HS-27A (cell line): Measurements from ENCODE around the gene PLD6.

Source experiments
- DNase-seq: peaks from one replicate; pipeline ENCODE4 v3.0.0-alpha.2; 2012; ENCODE audit warnings: low read depth, missing footprints

Gene PLD6

GRCh38 chr17:17227608-17228520 is 21.7 kb upstream of the PLD6 start:
- no peak for DNase-seq

DNA sequence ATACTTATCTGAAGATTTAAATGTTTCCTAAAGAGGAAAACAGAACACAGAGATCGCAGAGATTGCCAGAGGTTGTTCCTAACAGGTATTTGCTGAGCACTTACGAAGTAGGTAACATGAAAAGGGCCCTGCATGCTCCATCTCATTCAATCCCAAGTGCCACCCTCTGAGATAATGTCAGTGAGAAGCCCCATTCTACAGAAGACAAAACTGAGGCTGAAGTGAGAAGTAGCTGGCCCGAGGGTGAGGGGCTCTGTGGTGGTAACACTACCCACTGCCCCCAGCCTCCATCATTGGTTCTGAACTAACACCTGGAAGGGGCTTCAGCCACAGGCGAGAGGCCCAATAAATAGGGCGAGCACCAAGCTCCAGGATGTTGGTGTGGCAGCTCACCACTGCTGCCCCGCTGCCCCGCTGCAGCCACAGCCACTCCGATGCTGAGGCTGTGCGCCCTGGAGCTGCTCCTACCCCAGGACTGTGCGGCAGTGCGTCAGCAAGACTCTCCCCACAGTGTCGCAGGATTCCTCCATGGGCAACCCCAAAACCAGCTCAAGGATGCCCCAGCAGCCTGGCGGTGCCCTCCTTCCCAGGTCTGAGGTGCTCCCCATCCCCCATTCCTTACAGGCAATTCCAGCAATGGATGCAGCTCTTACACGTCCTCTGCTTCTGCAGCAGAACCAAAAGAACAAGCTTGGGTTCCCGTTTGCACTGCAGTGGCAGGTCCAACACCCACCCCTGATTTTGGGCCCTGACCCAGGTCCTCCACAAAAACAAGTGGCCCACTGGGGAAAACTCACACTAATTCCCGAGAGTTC is 20.5 kb upstream of the PLD6 start:
- no peak for DNase-seq

DNA sequence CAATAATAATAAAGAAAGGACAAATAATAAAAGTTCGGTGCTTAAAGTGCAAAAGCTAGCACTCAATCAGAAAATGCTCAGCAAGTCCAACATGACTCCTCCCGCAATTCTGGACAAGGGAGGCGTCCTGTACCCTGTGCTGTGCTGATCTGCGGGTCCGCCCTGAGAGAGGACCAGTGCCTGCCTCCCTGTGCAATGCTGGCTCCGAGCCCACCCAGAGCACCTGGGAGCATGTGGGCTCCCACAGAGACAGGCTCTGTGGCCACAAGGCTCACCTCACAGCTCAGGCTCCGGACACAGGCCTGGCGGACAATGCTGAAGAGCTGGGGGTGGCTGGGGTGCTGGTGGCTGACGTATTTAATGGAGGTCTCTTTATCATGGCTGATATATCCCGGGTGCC is 19.8 kb upstream of the PLD6 start:
- DNase-seq = no peak

GRCh38 chr17:17224137-17224536 is 18.0 kb upstream of the PLD6 start:
- DNase-seq = no peak

DNA sequence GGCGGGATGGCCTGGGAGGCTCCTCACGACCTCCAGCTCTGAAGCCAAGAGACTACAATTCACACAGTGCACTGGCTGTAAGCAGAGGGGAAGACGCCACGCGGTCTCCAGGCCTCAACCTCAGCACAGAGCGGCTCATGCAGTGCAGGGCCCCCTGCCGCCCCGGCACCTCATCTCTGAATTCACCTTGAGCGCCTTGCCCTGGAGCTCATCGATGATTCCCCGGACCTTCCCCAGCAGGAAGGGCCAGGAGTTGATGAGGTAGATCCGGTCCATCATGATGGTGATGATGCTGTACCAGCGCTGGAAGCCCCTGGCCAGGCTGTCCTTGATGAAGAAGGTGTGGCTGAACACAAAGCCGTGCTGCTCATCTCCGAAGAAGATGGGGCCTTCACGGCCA is 17.6 kb upstream of the PLD6 start:
- no peak for DNase-seq

DNA sequence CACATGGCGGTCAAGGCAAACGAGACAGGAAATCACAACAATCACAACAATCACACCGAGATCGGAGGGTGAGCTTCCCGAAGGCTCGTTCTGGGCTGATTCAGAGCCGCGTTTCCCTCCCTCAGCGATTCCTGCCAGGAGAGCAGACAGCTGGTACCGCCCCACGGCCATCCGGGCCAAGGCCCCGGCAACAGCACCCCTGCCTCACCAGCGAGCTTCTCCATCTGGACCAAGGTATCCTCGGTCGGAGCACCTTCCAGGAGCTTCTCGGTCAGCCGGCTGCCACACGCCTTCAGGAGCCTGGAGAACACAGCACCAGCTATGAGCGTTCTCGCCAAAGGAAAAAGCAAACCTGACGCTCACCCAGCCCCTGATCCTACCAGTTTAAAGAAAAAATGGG is 15.2 kb upstream of the PLD6 start:
- DNase-seq = no peak

GRCh38 chr17:17220529-17220928 is 14.4 kb upstream of the PLD6 start:
- DNase-seq = no peak

DNA sequence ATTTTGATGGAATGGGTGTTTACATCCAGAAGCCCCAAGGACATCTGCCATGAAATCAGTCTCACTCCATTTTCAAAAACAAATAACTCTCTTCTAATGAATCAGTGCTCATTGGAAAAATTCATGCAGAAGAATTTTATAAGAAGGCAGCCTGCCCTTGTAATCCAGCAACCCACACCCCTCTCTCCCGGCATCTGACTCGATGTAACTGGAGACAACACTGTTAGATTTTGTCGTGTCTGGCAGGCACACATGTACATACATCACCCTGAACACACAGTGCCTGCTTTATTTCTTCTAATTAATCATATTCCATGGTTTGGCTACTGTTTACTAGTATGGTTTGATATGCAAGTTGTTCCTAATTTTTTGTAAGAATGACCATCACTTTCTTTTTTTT is 11.9 kb upstream of the PLD6 start:
- no peak for DNase-seq

DNA sequence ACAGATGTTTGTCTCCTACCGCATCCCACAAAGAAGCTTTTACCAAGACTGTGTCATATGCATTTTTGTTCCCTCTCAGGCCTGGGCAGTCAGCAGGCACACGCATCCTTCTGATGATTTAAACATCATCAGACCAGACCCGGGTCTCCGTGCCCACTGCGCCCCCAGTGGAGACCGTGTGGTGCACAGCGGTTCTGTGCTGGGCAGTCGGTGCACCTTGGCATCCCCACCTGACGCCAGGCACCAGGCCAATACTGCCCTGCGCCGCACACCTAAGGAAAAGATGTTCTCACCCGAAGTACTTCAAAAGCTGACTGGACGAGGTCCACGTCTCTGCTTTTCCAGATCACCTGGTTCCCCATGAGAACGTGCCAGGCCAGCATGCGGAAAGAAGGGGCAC is 10.6 kb upstream of the PLD6 start:
- no peak for DNase-seq

DNA sequence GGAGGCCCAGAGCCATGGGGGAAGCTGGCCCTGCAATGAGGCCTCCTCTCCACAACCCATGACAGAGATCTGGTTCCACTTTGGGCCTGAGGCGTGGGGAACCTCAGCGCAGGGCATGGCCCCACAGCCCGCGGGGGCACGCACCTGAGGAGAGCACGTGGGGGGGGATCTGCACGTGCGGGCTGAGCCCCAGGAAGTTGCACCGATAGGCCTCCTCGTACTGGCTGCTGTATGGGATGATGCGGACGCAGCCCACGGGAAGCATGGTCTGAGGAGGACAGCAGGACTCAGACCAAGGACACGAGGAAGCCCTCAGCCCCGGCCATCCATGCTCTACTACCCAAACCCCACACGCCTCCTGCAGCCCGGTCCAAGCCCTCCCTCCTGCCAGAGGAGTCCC is 10.1 kb upstream of the PLD6 start:
- DNase-seq = no peak

DNA sequence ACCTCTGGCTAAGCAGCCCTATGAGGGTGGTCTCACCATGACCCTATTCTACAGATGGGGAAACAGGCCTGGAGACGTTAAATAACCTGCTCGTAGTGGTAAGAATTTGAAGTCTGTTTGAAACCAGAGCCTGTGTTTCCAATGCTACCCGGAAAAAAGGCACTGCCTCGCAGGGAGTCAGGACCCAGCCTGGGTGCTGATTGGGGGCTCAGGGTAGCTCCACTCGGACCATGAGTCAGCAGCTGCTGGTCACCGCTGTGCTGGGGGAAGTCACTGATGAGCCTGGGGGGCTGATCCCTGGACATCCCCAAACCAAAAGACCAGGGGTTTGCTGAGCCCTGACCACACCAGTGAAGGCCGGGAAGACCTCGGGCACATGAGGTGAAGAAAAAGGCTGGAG is 9.4 kb upstream of the PLD6 start:
- no peak for DNase-seq

GRCh38 chr17:17214646-17215436 is 8.7 kb upstream of the PLD6 start:
- DNase-seq = no peak

GRCh38 chr17:17213775-17214174 is 7.6 kb upstream of the PLD6 start:
- no peak for DNase-seq

GRCh38 chr17:17207998-17208397 is 1.9 kb upstream of the PLD6 start:
- DNase-seq = no peak

DNA sequence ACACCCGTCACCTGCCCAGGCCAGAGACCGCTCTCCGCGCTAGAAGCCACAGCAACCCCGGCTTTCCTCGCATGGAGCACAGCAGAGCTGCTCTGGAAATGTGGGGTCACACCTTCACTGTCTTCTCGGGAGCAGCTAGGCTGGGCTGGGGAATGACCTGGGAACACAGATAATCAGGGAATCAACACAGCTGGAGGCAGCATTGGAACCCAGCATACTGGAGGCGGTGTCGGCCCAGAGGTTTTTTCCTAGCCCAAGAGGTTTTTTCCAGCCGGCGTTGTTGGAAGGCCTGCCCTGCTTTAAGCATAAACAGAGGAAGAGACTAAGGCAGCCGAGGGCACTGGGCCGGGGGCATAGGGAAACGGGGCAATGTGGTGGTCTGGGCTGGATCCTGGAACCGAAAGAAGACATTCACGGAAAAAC is 791 bp upstream of the PLD6 start:
- DNase-seq = no peak

DNA sequence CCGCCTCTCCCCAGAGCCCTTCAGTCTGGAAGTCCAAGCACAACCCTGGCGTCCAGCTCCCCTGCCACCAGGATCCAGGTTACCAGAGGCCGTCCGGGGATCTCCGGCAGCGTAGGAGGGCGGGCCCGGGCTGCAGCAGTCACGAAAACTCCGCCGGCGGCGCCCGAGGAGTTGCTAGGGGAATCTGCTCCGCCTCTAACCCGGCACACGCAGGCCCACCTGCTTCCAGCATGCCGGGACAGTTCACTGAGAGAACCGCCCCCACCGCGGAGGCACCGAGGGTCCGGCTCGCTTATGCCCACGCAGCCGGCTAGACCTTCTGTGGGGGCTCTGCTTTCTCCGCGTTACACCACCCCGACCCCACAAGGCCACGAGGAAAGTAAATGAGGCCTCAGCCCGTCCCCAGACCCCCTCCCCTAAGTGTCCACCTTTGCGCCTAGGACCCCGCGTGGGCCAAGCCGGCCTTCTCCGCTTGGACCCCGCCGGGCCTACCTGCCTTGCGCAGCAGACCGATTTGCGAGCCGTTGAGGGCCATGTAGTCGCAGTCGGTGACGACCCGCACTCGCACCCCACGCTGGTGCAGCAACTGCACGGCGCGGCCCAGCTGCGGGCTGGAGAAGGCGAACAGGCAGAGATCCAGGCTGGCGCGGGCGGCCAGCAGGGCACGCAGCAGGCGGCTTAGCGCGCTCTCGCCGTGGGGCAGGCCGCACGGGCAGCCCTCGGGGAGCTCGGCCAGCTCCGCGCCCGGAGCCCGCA is 587 bp downstream of the PLD6 start:
- peak; percentile 42 for DNase-seq

- no peak for DNase-seq
Observed at GRCh38 chr17:17204635-17205231, 1.4 kb downstream of the PLD6 start.

GRCh38 chr17:17204041-17204591 is 2.0 kb downstream of the PLD6 start:
- DNase-seq = no peak

- no peak for DNase-seq
Observed at GRCh38 chr17:17203173-17203730, 2.9 kb downstream of the PLD6 start.

DNA sequence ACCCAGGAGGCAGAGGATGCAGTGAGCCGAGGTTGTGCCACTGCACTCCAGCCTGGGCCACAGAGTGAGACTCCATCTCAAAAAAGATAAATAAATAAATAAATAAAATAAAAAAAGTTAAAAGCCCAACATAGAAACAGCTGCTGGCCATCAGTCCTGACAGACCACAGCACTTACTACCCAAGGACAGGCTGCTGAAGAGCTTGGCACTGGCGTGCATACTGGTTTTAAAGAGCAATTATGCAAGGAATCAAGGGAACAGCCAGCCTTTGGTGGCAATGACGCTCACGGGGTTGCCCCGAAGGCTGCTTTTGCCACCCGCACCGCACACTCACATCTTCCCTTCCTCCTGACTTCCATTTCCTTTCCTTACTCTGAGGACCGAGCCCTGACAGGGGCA is 4.2 kb downstream of the PLD6 start:
- DNase-seq = no peak

- no peak for DNase-seq
Observed at GRCh38 chr17:17201271-17201670, 4.9 kb downstream of the PLD6 start.
